Stimulated activated CD4-positive, alpha-beta T cell treated with anti-CD3 and anti-CD28 coated beads, Interleukin-15, amount 100 ng/mL, for 1 hour (primary cell): Measurements from ENCODE around the gene CHCHD4.

Experiments
- DNase-seq, 2 donors: peaks; one replicate each; pipeline ENCODE4 v3.0.0-alpha.2; 2020; ENCODE audit warnings: low read depth in 1 of 2, low spot score in 1 of 2

CHCHD4 gene

DNA sequence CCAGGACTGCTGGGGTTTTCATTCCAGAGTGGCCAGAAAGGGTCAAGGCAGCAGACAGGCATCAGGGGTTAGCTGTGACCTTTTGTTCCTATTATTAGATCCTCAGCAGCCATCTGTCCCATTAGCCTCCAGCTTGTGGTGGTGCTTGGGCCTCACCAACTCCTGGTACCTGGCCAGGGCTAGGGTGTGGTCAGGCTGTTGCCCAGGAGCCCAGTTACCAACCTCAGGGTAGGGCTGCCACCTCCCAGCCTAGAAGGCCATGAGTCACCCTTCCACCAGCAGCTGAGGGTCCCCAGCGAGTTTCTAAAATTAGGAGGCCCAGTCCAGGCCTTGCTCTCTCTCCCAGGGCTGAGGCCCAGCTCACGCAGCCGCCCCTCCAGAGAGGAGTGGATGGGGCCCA, 12.3 kb upstream of the CHCHD4 start:
- no peak for DNase-seq

DNA sequence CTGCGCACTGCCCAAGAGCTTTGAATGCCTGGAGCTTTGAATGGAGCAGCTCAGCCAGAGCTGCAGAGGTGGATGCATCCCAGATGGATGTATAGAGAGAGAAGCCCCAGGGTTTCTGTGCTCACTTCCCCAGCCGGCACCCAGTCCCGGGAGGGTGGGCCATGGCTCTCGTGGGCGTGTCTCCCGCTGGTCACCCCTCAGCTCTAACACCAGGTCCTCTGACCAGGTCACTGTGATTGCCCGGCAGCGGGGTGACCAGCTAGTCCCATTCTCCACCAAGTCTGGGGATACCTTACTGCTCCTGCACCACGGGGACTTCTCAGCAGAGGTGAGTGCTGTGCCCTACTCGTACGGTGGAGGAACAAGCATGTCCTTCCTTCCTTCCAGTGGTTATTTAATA, 10.9 kb upstream of the CHCHD4 start:
- DNase-seq, result no peak

DNA sequence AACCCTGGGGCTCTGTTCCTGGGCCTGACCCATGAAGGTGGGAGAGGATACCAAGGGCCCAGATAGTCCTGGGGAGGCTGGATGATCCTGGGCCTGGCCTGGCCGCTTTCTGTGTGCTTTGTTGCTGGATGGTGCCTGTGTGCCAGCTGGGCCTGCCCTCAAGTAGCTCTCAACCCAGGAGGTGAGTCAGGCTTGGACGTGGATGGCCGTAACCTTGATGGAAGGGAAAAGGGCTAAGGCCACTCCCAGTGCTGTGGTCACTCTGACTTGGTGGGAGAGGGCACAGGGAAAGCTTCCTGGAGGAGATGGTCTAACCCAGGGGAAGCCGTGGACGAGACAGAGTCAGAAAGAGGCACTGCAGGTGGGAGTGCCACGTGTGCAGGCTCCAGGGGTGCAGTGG, 9.6 kb upstream of the CHCHD4 start:
- no peak for DNase-seq

- DNase-seq, result no peak
Measured at GRCh38 chr3:14133876-14134275, 9.2 kb upstream of the CHCHD4 start.

DNA sequence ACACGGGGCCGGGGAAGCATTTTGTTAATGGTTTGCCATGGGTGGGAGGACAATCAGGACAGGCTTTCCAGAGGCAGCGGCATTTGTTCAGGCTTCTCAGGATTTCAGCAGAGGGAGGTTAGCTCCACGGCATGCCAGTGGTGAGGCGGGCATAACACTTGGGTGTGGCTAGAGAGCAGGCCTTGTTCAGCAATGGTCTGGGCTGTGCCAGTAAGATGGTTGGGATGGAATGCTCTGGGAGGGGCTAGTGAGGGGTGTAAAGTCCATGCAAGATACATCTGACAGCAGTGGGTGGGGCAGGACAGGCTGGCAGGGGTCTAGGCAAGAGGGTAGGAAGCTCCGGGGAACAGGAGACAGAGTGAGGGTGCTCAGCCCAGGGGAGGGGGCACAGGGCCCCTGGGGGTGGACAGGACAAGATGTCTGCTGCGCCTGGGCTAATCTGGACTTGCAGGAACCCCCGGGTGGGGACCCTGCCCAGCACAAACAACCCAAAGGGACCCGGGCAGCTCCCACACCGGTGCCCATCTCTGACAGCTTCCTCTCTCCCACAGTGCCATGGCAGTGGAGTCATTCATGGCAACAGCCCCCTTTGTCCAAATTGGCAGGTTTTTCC, 8.6 kb upstream of the CHCHD4 start:
- DNase-seq, result no peak

DNA sequence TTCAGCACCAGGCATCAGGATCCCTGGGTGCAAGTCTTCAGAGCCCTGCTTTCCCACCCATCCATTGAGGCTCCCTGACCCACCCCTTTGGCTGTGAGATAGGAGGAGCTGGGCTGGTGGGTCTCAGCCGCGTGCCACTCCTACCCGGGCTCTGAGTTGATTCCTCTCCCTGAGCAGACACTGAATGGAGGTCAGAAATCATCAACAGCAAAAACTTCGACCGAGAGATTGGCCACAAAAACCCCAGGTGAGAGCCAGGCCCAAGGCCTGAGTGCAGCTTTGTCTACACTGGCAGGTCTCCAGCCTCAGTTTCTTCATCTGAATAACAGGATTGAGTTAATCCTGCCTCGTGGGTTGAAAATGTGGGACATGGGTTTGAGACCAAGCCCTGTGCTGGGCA, 8.0 kb upstream of the CHCHD4 start:
- no peak for DNase-seq

DNA sequence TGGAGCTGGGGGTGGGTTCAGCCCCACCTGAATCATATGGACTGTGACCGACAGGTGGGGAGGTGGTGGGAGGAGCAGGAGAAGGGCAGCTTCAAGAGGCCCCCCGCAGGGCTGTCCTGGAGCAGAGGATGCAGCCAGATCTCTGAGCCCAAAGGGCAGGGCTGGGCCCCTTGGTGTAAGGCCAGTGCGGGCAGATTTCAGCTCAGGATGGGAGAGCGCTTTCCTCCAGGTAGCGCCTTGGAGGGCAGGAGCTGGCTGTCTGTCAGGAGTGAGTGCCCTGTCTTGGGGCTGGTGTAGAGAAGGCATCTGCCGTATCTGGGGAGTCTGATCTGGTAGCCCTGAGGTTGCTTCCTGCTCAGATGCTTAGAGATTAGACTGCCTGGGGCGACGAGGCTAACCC, 7.5 kb upstream of the CHCHD4 start:
- no peak for DNase-seq

GRCh38 chr3:14131134-14131533, 6.5 kb upstream of the CHCHD4 start:
- no peak for DNase-seq

- no peak for DNase-seq
Measured at GRCh38 chr3:14130707-14131106, 6.0 kb upstream of the CHCHD4 start.

DNA sequence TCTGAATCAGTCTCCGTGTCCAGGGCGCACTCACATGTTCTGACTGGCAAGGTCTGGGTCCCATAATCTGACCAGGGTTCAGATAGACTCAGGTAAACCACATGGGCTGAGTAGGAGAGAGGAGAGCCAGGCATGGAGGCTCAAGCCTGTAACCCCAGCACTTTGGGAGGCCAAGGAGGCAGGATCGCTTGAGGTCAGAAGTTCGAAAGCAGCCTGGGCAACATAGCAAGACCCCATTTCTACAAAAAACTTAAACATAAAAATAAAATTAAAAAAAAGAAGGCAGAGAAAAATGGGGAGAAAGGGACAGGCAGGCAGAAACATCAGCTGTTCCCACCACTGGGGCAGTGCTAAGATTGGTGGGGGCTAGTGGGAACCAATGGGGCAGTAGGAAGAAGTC, 5.6 kb upstream of the CHCHD4 start:
- no peak for DNase-seq

DNA sequence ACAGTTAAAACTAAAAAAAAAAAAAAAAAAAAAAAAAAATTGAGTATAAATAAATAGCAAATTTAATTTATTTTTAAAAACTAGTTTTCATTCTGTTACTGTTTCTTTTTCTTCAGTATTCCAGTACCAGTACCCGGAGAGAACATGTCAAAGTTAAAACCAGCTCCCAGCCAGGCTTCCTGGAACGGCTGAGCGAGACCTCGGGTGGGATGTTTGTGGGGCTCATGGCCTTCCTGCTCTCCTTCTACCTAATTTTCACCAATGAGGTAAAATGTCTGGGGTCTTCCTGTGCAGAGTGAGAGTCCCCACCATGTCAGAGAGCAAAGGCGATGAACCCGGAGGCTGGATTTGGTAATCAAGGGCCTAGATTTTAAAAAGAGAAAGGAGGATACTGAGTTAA, 4.6 kb upstream of the CHCHD4 start:
- DNase-seq, result no peak

DNA sequence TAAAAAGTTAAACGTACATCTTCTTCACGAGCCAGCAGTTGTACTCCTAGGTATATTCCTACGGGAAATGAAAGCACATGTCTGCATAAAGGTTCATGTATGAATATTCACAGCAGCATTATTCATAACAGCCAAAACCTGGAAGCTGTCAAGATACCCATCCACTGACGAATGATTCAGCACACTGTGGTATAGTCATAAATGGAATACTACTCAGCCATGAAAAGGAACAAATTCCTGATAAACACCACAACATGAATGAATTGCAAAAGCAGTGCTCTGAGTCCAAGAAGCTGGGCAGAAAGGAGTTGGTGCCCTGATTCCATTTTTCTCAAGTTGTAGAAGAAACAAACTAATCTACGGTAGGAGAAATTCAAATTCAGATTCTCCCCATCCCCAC, 4.1 kb upstream of the CHCHD4 start:
- DNase-seq, result no peak

GRCh38 chr3:14127516-14128161, 3.0 kb upstream of the CHCHD4 start:
- no peak for DNase-seq

DNA sequence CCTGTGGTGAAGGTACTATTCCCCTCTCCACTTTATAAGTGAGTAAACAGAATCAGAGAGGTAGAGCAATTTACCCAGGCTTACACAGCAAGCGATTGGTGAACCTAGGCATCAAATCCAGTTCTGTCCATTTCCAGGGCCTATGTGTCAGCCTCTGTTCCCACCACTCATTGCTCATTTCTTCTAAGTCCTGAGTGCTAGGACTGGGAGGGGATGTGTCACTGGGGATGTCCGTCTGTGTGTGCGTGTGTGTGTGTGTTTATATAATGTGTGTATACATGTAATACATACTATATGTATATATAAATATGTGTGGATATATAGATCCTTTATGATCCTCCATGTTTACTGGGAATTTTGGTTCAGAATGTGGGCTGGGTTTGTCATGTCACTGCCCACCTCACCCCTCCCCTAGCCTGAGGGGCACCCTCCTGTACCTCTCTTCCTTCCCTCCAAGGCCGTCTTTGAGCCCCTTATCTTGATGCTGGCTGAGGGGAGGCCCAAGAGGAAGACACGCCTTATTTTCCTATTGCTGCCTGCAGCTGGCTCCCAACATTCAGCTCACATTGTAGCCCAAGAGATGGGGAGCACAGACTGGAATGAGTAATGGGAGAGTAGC, 2.3 kb upstream of the CHCHD4 start:
- no peak for DNase-seq

GRCh38 chr3:14126017-14126886, 1.6 kb upstream of the CHCHD4 start:
- DNase-seq, result no peak

DNA sequence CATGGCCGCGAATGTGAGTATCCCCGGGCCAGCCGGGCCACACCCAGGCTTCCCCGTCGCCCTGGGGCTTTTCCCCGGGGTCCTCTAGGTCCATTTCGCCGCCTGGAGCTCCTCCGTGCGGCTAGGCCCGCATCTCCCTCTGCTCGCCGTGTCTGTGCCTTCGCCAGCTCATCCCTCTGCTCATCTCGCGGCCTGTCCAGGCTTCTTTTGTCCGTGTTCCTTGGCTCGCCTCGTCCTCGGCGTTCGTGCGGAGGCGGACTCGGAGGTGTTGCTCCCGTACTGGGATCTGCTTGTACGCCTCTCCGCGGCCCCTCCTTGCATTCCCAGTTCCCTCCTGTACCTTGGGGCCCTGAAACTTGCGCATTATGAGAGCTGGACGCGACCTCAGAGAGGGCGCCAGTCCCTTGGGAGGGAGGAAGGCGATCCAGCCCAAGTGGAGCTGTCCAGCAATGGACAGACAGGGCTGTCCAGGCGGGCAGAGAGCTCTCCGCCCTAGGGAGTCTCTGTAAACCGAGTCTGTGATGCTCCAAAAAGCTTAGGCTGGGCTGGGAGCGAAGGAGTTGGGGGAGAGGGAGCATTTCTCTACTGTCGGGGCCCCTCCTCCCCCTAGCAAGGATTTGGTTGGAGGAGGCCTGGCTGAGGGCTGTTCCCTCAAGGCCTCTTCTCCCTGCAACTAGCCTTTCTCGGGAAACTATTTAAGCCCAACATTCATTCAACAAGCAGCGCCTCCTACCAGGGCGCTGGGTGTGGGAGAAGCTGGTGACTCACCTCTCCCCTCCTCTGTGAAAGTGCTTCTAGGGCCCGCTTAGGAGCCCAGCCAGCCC, 735 bp upstream of the CHCHD4 start:
- peak; percentile 31 to 42 for DNase-seq

GRCh38 chr3:14124223-14124614, 451 bp downstream of the CHCHD4 start:
- peak; percentile 30 to 51 for DNase-seq

DNA sequence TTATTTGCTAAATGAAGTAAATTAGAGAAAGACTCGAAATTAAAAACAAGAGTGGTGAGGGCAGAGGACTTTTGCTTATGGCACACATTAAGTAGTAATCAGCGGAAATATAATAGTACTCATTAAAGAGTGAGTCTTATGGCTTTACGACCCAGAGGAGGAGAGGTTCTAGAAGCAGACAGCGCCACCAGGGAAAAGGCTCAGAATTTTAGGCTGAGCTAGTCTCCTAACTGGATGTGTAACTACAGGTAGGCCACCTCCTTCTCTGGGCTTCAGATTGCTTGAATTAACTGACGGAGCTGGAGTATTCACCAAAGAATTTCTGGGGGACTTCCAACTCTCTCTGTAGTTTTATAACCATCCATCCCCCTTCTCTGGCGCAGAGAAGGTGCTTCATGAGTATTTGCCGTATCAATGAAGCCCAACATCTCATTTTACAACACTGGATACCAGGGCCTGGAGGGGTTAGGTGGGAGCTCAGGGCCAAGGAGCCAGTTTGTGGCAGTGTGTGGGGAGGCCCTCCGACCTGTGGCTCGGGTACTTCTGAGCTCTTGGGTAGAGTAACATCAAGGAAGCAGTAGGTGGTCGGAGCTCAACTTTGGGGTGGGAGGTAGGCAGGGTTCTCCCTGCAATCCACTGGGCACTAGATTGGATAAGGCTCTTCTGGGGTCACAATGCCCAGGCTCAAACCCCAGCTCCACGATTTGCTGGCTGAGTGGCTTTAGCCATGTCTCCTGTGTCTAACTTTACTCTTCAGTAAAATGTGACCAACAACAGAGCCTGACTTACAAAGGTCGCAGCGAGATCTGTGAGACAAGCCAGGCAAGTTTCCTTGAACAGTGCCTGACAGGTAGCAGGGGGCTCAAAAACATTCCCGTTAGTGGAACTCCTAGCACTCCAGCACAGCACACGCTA, 1.1 kb downstream of the CHCHD4 start:
- DNase-seq, result no peak

- DNase-seq, result no peak
Measured at GRCh38 chr3:14122301-14122700, 2.4 kb downstream of the CHCHD4 start.

- no peak for DNase-seq
Measured at GRCh38 chr3:14121859-14122258, 2.8 kb downstream of the CHCHD4 start.
